WTC11 (cell line): ENCODE data around the gene HRH3. TPM values are rescaled to one million over a fixed set of nuclear protein-coding genes. Genes with fewer than 3 reads are reported as not detected.
A peak's percentile ranks its signal among the peaks of the same experiment; 100 is the strongest.

Source experiments
- ATAC-seq: fragments of 200-7000 bp; cut with Tn5 transposase; 2 replicates; pipeline ENCODE4 v1.10.0; 2021; ENCODE audit warnings: mild to moderate bottlenecking, moderate library complexity
- CTCF ChIA-PET: fragments of 300-600 bp; sonication (Branson Sonifier 250); formaldehyde crosslinking; loops from one replicate; lab custom pipeline; 2021; ENCODE audit warnings: antibody characterized with exemption; lab: Charles Lee
- POLR2A ChIA-PET: fragments of 350-600 bp; sonication (Branson Sonifier 250); formaldehyde crosslinking; loops from one replicate; lab custom pipeline; 2021; ENCODE audit warnings: antibody characterized with exemption; lab: Charles Lee
- DNase-seq: peaks from one replicate; pipeline ENCODE4 v3.0.0; 2021; ENCODE audit warnings: low spot score
- H3K27ac Mint-ChIP-seq: 2 replicates; pipeline ENCODE4 v1.8.0; 2021; ENCODE audit warnings: mixed read lengths
- H3K27me3 Mint-ChIP-seq: 2 replicates; pipeline ENCODE4 v1.8.0; 2021; ENCODE audit warnings: low read depth, mild to moderate bottlenecking, moderate library complexity, mixed read lengths
- H3K36me3 Mint-ChIP-seq: 2 replicates; pipeline ENCODE4 v1.8.0; 2021; ENCODE audit warnings: mixed read lengths
- H3K4me1 Mint-ChIP-seq: 2 replicates; pipeline ENCODE4 v1.8.0; 2022; ENCODE audit warnings: mixed read lengths
- H3K4me3 Mint-ChIP-seq: 2 replicates; pipeline ENCODE4 v1.8.0; 2021; ENCODE audit warnings: mild to moderate bottlenecking, moderate library complexity, mixed read lengths
- H3K9me3 Mint-ChIP-seq: 2 replicates; pipeline ENCODE4 v1.8.0; 2021; ENCODE audit warnings: mixed read lengths
- ATF6 ChIP-seq: sonication (generic); formaldehyde crosslinking; IDR thresholded peaks from 2 replicates; pipeline ENCODE4 v1.8.1; 2023; ENCODE audit warnings: mild to moderate bottlenecking, missing genetic modification reagents
- E2F4 ChIP-seq: sonication (generic); formaldehyde crosslinking; IDR thresholded peaks from 2 replicates; pipeline ENCODE4 v1.8.1; 2022; ENCODE audit warnings: low read depth, mild to moderate bottlenecking, moderate library complexity, missing genetic modification reagents, borderline replicate concordance
- ELF4 ChIP-seq: sonication (generic); formaldehyde crosslinking; IDR thresholded peaks from 2 replicates; pipeline ENCODE4 v1.8.1; 2022; ENCODE audit warnings: low read depth, mild to moderate bottlenecking, moderate library complexity, missing genetic modification reagents
- KAT7 ChIP-seq: sonication (generic); formaldehyde crosslinking; IDR thresholded peaks from 2 replicates; pipeline ENCODE4 v1.8.1; 2023; ENCODE audit warnings: missing genetic modification reagents, mild to moderate bottlenecking, borderline replicate concordance
- MXD4 ChIP-seq: fragments of 250-450 bp; sonication (Bioruptor Pico); IDR thresholded peaks from 2 replicates; pipeline ENCODE4 v1.8.0; 2021; ENCODE audit warnings: mild to moderate bottlenecking, moderate library complexity, borderline replicate concordance
- NR3C1 ChIP-seq: sonication (generic); formaldehyde crosslinking; conservative IDR thresholded peaks from 2 replicates; pipeline ENCODE4 v1.8.1; 2023; ENCODE audit warnings: low read depth, mild to moderate bottlenecking, missing genetic modification reagents
- PRRX2 ChIP-seq: fragments of 250-450 bp; sonication (Bioruptor Pico); IDR thresholded peaks from 2 replicates; pipeline ENCODE4 v1.8.0; 2021; ENCODE audit warnings: mild to moderate bottlenecking
- SMAD4 ChIP-seq: sonication (generic); formaldehyde crosslinking; IDR thresholded peaks from 2 replicates; pipeline ENCODE4 v1.8.0; 2022; ENCODE audit warnings: mild to moderate bottlenecking, missing genetic modification reagents
- ZMAT4 ChIP-seq: fragments of 250-450 bp; sonication (Bioruptor Pico); IDR thresholded peaks from 2 replicates; pipeline ENCODE4 v1.9.0; 2021; ENCODE audit warnings: mild to moderate bottlenecking
- ZNF232 ChIP-seq: sonication (generic); formaldehyde crosslinking; IDR thresholded peaks from 2 replicates; pipeline ENCODE4 v1.8.0; 2022; ENCODE audit warnings: mild to moderate bottlenecking, missing genetic modification reagents
- ZNF532 ChIP-seq: fragments of 250-450 bp; sonication (Bioruptor Pico); IDR thresholded peaks from 2 replicates; pipeline ENCODE4 v1.9.0; 2021; ENCODE audit warnings: mild to moderate bottlenecking, borderline replicate concordance
- ZNF671 ChIP-seq: fragments of 250-450 bp; sonication (Bioruptor Pico); IDR thresholded peaks from 2 replicates; pipeline ENCODE4 v1.8.0; 2021; ENCODE audit warnings: mild to moderate bottlenecking
- ZSCAN18 ChIP-seq: fragments of 250-450 bp; sonication (Bioruptor Pico); IDR thresholded peaks from 2 replicates; pipeline ENCODE4 v2.1.2; 2022; ENCODE audit warnings: mild to moderate bottlenecking, moderate library complexity
- total RNA-seq: library from RNA; stranded (reverse); gene quantifications from 3 replicates; pipeline ENCODE4 v1.2.3, GENCODE V29; 2021

HRH3 gene
- total RNA-seq, 1 experiment from 2014 or later: 3.3 TPM

- peak overlapping the region; percentile 65; the same call in 1 of the 2 replicates for H3K27ac Mint-ChIP-seq
- H3K4me1 Mint-ChIP-seq: peaks cover 4% of the 10 kb centered on the region; the same call in 1 of the 2 replicates
- DNase-seq (no peak), ATAC-seq (no peak)
- H3K4me3 Mint-ChIP-seq: no peak overlapping the region
- CTCF ChIA-PET: interaction anchor here (1.5 kb wide), 1 partner anchor 41 kb away, joined by 4 read pairs; no protein-coding TSS in a partner anchor
- POLR2A ChIA-PET: no interaction called here
- no peak for TF ChIP-seq ZMAT4
- TF ChIP-seq ATF6: no peak
- no peak for TF ChIP-seq SMAD4 (CRISPR knock-in tag)
- TF ChIP-seq ELF4 (CRISPR knock-in tag): no peak
- no peak for TF ChIP-seq MXD4
- no peak for TF ChIP-seq ZSCAN18 (CRISPR knock-in tag)
- peaks cover 24% of the 10 kb centered on the region for H3K36me3 Mint-ChIP-seq
- no peaks in the 10 kb centered on the region for H3K27me3 Mint-ChIP-seq
- H3K9me3 Mint-ChIP-seq: no peaks in the 10 kb centered on the region
Observed at GRCh38 chr20:62258499-62259293, 38.6 kb upstream of the HRH3 start.

GRCh38 chr20:62255976-62256375 is 35.9 kb upstream of the HRH3 start:
- peaks cover 4% of the 10 kb centered on the region; the same call in 1 of the 2 replicates for H3K4me1 Mint-ChIP-seq
- ATAC-seq (no peak), DNase-seq (no peak)
- TF ChIP-seq E2F4: no peak
- no peaks in the 10 kb centered on the region for H3K27me3 Mint-ChIP-seq
- ChIA-PET POLR2A (no interaction called here), CTCF (no interaction called here)
- H3K9me3 Mint-ChIP-seq: no peaks in the 10 kb centered on the region
- peak overlapping the region; percentile 37; the same call in 1 of the 2 replicates for H3K27ac Mint-ChIP-seq
- no peak overlapping the region for H3K4me3 Mint-ChIP-seq
- H3K36me3 Mint-ChIP-seq: peaks cover 12% of the 10 kb centered on the region

- CTCF ChIA-PET: interaction anchor here (0.6 kb wide), 1 partner anchor 36 kb away, joined by 3 read pairs; no protein-coding TSS in a partner anchor
- no peaks in the 10 kb centered on the region for H3K9me3 Mint-ChIP-seq
- TF ChIP-seq ZNF532 (CRISPR knock-in tag): no peak
- TF ChIP-seq PRRX2: no peak
- no peak for TF ChIP-seq KAT7 (CRISPR knock-in tag)
- no peak for TF ChIP-seq ZNF671 (CRISPR knock-in tag)
- no peak for TF ChIP-seq ZNF232 (CRISPR knock-in tag)
- no peak for TF ChIP-seq NR3C1 (CRISPR knock-in tag)
- TF ChIP-seq, all 79 proteins: peak for 0
- DNase-seq (no peak), ATAC-seq (peak; percentile 38; the same call in 1 of the 2 replicates)
- POLR2A ChIA-PET: no interaction called here
- Mint-ChIP-seq H3K27ac (peak overlapping the region; percentile 66), H3K4me1 (peaks cover 4% of the 10 kb centered on the region; the same call in 1 of the 2 replicates), H3K4me3 (no peak overlapping the region), H3K27me3 (no peaks in the 10 kb centered on the region), H3K36me3 (peaks cover 6% of the 10 kb centered on the region)
Observed at GRCh38 chr20:62254021-62254724, 34.1 kb upstream of the HRH3 start.
